ENCODE results near the gene ZNF575.

ZNF575 gene

DNA sequence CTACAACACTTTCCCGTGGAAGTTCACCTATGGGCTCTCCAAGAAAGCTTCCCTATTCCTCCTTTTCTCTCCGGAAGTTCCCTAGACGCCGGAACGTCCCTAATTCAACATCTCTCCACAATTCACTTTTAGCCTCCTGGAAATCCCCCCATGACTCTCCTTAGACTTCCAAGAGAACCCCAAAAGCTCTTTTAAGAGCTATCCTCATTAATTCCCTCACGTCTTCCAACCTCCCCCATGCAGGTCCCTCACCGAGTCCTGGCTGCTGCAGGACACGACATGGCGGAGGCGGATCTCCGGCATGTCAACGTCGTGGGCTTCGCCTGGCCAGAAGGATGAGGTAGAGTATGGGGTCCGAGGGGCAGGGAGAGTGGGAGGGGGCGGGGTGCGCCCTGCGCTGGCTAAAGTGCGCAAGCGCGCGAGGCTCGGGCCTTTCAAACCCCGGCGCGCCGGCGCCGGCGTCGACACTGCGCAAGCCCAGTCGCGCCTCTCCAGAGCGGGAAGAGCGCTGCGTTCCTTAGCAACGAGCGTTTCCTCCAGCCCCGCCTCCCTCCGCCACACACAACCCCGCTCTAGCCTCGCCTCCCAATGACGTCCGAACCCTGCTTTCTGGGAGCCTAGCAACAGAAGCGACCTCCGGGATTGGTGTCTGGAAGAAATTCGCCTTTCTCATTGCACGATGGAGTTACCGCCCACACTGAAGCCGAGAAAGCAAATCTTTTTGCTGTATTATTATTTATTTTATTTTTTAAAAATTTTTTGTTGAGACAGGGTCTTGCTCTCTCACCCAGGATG, 42.4 kb downstream of the ZNF575 start, which contains the start of the genes PINLYP and XRCC1:
Gene PINLYP, plus strand, starts transcription at position 646 of the 795 bp plus-strand sequence. CDS start 1,391 bp downstream, outside the sequence.
Gene XRCC1, minus strand, starts transcription at position 372 of the 795 bp plus-strand sequence. Its CDS starts 69 bp downstream, at position 303.
- peak; percentile 98 to 99 for DNase-seq

DNA sequence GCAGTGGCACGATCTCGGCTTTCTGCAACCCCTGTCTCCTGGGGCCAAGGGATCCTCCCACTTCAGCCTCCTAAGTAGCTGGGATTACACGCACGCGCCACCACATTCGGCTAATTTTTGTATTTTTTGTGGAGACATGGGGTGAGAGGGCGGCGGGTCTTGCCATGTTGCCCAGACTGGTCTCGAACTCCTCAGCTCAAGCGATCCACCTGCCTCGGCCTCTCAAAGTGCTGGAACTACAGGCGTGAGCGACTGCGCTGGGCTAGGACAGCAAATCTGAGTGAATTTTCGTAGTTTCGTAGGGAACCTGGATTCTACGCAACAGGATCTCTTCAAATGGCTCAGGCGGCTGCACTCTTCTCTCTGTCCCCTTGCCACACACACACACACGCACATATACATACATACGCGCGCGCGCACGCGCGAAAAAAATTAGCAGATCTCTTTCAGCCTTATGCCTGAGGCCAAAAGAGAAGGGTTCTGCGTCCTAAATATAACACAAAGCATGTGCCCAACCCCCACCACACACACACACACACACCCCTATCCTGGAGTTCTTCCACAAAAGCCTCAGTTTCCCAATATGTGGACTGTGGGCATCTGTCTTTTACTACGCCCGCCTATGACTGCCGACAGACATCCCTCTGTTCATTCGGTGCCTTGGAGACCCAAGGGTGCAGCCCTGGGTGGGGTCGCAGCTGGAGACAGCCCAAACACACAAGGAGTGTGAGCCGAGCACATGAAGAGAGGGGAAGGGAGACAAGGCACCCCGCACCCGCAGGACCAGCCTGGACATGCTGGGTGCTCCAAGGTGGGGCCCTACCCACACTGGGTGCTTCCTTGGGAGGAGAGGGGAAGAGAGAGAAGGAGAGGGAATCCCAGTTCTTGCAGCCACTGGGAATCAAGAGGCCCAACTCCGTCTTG, 43.2 kb downstream of the ZNF575 start:
- no peak for DNase-seq

DNA sequence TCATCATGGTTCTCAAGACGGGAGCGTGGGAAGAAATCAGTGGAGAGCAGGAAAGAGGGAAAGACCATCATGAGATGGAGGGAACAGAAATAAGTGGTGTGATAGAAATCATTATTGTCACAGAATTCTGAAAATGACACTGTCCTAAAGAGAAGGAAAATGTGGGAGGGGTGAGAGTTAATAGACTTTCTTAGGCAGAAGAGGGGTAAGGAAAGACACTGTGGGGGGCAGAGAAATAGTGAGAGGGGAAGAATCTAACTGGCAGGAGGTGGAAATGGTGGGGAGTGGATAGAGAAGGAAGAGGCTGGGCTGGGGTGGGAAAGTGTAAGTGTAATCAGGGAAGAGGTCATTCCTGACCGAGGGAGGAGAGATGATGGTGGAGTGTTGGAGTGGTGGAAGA, 45.8 kb downstream of the ZNF575 start:
- DNase-seq = no peak

DNA sequence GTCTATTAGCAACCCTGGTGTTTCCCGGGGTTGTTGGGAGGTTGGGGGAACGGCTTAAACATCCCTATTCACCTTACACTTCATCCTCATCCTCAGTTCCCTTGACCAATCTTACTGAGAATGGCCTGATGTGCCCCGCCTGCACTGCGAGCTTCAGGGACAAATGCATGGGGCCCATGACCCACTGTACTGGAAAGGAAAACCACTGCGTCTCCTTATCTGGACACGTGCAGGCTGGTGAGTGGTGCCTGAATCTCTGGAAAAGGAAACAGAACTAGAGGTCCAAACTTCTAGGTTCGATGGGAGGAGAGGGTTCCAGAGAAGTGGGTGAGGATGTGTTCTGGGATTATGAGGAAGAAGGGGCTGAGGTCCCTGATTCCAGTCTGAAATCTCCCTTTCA, 48.5 kb downstream of the ZNF575 start:
- no peak for DNase-seq

DNA sequence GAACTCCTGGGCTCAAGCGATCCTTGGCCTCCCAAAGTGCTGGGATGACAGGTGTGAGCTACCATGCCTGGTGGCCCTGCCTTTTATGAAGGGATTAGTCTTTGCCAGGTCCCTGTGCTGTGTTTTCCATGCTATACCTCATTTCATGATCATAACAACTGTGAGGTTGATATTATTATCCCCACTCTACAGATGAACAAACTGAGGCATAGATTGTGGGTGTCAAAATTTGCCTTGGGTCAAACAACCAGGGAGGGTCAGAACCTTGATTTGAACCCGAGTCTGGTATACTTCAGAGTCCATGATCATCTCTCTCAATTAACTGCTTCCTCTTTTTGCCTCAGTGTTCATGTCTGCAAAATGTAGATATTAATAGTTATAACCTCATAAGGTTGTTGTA, 49.5 kb downstream of the ZNF575 start:
- no peak for DNase-seq

DNA sequence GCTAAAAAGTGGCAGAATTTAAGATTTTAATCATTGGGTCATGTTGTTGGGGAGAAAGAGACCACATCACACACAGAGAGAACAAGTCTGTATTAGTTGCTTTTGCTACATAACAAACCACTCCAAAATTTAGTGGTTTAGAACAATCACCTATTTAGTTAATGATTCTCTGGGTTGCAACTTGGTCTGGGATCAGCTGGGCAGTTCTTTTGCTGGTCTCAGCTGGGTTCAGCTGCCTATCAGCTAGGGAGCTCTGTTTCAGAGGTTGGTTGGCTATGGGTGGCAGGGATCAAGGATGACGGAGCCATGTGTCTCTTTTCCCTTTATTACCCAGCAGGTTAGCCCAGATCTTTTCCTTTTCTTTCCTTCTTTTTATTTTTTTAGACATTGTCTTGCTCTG, 51.5 kb downstream of the ZNF575 start:
- DNase-seq = no peak

All from NCI-H526 (cell line).